Transverse colon (tissue), 4 donors: Measurements from ENCODE around the gene PDE10A. TPM values are rescaled to one million over a fixed set of nuclear protein-coding genes. Genes with fewer than 3 reads are reported as not detected.

Source experiments
- DNase-seq: peaks from one replicate; pipeline ENCODE4 v3.0.0-alpha.2; 2019
- H3K27ac ChIP-seq, 4 donors: fragments of 200-600 bp; sonication (generic); 2 replicates each; pipeline ENCODE4 v1.5.1; 2016 to 2018; ENCODE audit warnings: inconsistent platforms in 4 of 4
- H3K27me3 ChIP-seq: fragments of 200-600 bp; sonication (generic); 2 replicates; pipeline ENCODE4 v1.5.1; 2017; ENCODE audit warnings: inconsistent platforms
- H3K36me3 ChIP-seq, 4 donors: fragments of 200-600 bp; sonication (generic); 2 replicates each; pipeline ENCODE4 v1.5.1; 2017 to 2019; ENCODE audit warnings: inconsistent platforms in 4 of 4
- H3K4me1 ChIP-seq, 4 donors: fragments of 200-600 bp; sonication (generic); 2 replicates each; pipeline ENCODE4 v1.5.1; 2017 to 2020; ENCODE audit warnings: inconsistent platforms in 4 of 4
- H3K4me3 ChIP-seq, 4 donors: fragments of 200-600 bp; sonication (generic); 1 replicate in 1 of 4; 2 replicates in 3 of 4; pipeline versions ENCODE4 v1.5.1 to v1.6.1; 2017 to 2019; ENCODE audit warnings: inconsistent platforms in 4 of 4
- H3K9me3 ChIP-seq, 2 donors: fragments of 200-600 bp; sonication (generic); 2 replicates each; pipeline ENCODE4 v1.5.1; 2017 to 2019; ENCODE audit warnings: inconsistent platforms in 2 of 2
- CTCF ChIP-seq, 5 experiments: fragments of 200-600 bp in 3 of 5; fragments of 450-650 bp in 2 of 5; sonication (generic) in 3 of 5; IDR thresholded peaks; 1 replicate in 2 of 5; 2 replicates in 3 of 5; pipeline ENCODE4 v1.5.1; 2016 to 2017; ENCODE audit warnings: antibody characterized with exemption in 5 of 5, inconsistent platforms in 3 of 5, mild to moderate bottlenecking in 2 of 5, moderate library complexity in 1 of 5
- EP300 ChIP-seq: sonication (generic); formaldehyde crosslinking; IDR thresholded peaks from one replicate; pipeline ENCODE4 v1.6.1; 2017; ENCODE audit warnings: antibody characterized with exemption, low read depth
- POLR2A ChIP-seq: fragments of 450-650 bp; IDR thresholded peaks from one replicate; pipeline ENCODE4 v1.6.1; 2016; ENCODE audit warnings: antibody characterized with exemption, mild to moderate bottlenecking, moderate library complexity
- POLR2AphosphoS5 ChIP-seq, 3 donors: sonication (generic); formaldehyde crosslinking; IDR thresholded peaks; one replicate each; pipeline ENCODE4 v1.6.1; 2016; ENCODE audit warnings: antibody characterized with exemption in 3 of 3
- WGBS, 2 donors: methylation state at CpG; one replicate each; pipeline ENCODE4 v1.1.5; 2018; ENCODE audit warnings: low coverage in 1 of 2; 5-methylcytosine and 5-hydroxymethylcytosine counted together
- in situ Hi-C, 4 donors: fragments of 200-750 bp; cut with MboI; loops; one replicate each; pipeline versions ENCODE4 v1.15.0 to v1.15.1; 2017; ENCODE audit warnings: low sequenced_read_pairs in 3 of 4, low pct_ligation_motif_present in 1 of 4, low pct_unique_long_range_greater_than_20kb in 1 of 4
- intact Hi-C: fragments of 100-400 bp; cut with DNase I; formaldehyde crosslinking; loops from one replicate; pipeline ENCODE4 v1.15.1; 2023; ENCODE audit warnings: low total_unique reads
- total RNA-seq, 4 donors: library from RNA; depleted of rRNA; stranded (reverse); fragments of >200 nt; gene quantifications; one replicate each; pipeline ENCODE4 v1.1.0, GENCODE V29; 2016

PDE10A gene
- total RNA-seq, 4 donors from 2014 or later: 1.4 to 15.3 (median 4.3) TPM

- 80% methylated on average over 11 of the region's 11 CpGs; no CpG with 5 or more reads in 1 of the 2 donors for WGBS, 2 donors
- Histone ChIP-seq H3K27me3 (no peaks in the 10 kb centered on the region), H3K4me3 (no peak overlapping the region), H3K4me1 (no peaks in the 10 kb centered on the region), H3K9me3 (no peaks in the 10 kb centered on the region), H3K36me3 (no peaks in the 10 kb centered on the region), H3K27ac (no peak overlapping the region)
- intact Hi-C loops: no loop called here
- TF ChIP-seq EP300 (no peak), POLR2AphosphoS5 (IDR thresholded peaks at IDR 0.05) (no peak), CTCF (IDR thresholded peaks at IDR 0.05) (no peak), POLR2A (no peak)
- in situ Hi-C loops: no loop called here
- DNase-seq: no peak
These were observed 29.1 kb upstream of the PDE10A start for GRCh38 chr6:165692106-165692653.

GRCh38 chr6:165689699-165690098, 26.7 kb upstream of the PDE10A start:
- H3K27me3 ChIP-seq: no peaks in the 10 kb centered on the region

GRCh38 chr6:165686596-165687365, 23.7 kb upstream of the PDE10A start:
- Histone ChIP-seq H3K27me3 (no peaks in the 10 kb centered on the region), H3K27ac (no peak overlapping the region), H3K9me3 (no peaks in the 10 kb centered on the region), H3K36me3 (no peaks in the 10 kb centered on the region), H3K4me3 (no peak overlapping the region), H3K4me1 (no peaks in the 10 kb centered on the region)
- TF ChIP-seq POLR2AphosphoS5 (IDR thresholded peaks at IDR 0.05) (no peak), EP300 (no peak), POLR2A (no peak), CTCF (IDR thresholded peaks at IDR 0.05) (no peak)
- no peak for DNase-seq
- intact Hi-C loops: no loop called here
- 82 to 86% methylated on average over 12 to 27 of the region's 27 CpGs for WGBS, 2 donors
- in situ Hi-C loops: no loop called here

More at GRCh38 chr6:165689699-165690098, 26.7 kb upstream of the PDE10A start:
- WGBS, 2 donors: 65 to 83% methylated on average over 5 to 7 of the region's 7 CpGs
- H3K4me3 ChIP-seq: no peak overlapping the region
- H3K9me3 ChIP-seq: no peaks in the 10 kb centered on the region
- in situ Hi-C loops: no loop called here
- H3K27ac ChIP-seq: no peak overlapping the region
- no peaks in the 10 kb centered on the region for H3K36me3 ChIP-seq
- TF ChIP-seq CTCF (IDR thresholded peaks at IDR 0.05) (no peak), POLR2AphosphoS5 (IDR thresholded peaks at IDR 0.05) (no peak), EP300 (no peak), POLR2A (no peak)
- intact Hi-C loops: no loop called here
- no peaks in the 10 kb centered on the region for H3K4me1 ChIP-seq
- DNase-seq: no peak

GRCh38 chr6:165685302-165685701, 22.3 kb upstream of the PDE10A start:
- no peaks in the 10 kb centered on the region for H3K4me1 ChIP-seq
- H3K27me3 ChIP-seq: no peaks in the 10 kb centered on the region
- in situ Hi-C loops: no loop called here
- no peak for TF ChIP-seq EP300
- TF ChIP-seq POLR2AphosphoS5 (IDR thresholded peaks at IDR 0.05): no peak
- TF ChIP-seq POLR2A: no peak
- TF ChIP-seq CTCF (IDR thresholded peaks at IDR 0.05): no peak
- H3K27ac ChIP-seq: no peak overlapping the region
- H3K9me3 ChIP-seq: no peaks in the 10 kb centered on the region
- 33 to 46% methylated on average over 1 of the region's 1 CpG for WGBS, 2 donors
- no peak for DNase-seq
- no peak overlapping the region for H3K4me3 ChIP-seq
- intact Hi-C loops: no loop called here
- no peaks in the 10 kb centered on the region for H3K36me3 ChIP-seq
